Neural cell (in vitro differentiated cells): ENCODE results near the gene TMEM135.

Experiments used
- EP300 ChIP-seq: fragments of 450-650 bp; conservative IDR thresholded peaks from 2 replicates; pipeline ENCODE4 v1.6.1; 2014; ENCODE audit warnings: antibody characterized with exemption, mild to moderate bottlenecking, moderate library complexity; ENCODE audit not compliant: poor library complexity, severe bottlenecking
- EZH2 ChIP-seq: fragments of 200-600, 300-800 bp; shearing (Covaris generic), sonication (generic); IDR thresholded peaks from 2 replicates; pipeline ENCODE4 v1.6.1; 2014; ENCODE audit warnings: antibody characterized with exemption, low read length, borderline replicate concordance, mild to moderate bottlenecking; ENCODE audit not compliant: insufficient read depth, poor library complexity, severe bottlenecking
- TAF1 ChIP-seq: IDR thresholded peaks from 2 replicates; pipeline ENCODE4 v1.6.1; 2012; ENCODE audit warnings: low read depth
- TF ChIP-seq, protein P1 (sequence below): fragments of 450-650 bp; IDR thresholded peaks from 2 replicates; pipeline ENCODE4 v1.5.1; 2014; ENCODE audit warnings: antibody characterized with exemption, mild to moderate bottlenecking, moderate library complexity; ENCODE audit not compliant: poor library complexity, severe bottlenecking

DNA sequence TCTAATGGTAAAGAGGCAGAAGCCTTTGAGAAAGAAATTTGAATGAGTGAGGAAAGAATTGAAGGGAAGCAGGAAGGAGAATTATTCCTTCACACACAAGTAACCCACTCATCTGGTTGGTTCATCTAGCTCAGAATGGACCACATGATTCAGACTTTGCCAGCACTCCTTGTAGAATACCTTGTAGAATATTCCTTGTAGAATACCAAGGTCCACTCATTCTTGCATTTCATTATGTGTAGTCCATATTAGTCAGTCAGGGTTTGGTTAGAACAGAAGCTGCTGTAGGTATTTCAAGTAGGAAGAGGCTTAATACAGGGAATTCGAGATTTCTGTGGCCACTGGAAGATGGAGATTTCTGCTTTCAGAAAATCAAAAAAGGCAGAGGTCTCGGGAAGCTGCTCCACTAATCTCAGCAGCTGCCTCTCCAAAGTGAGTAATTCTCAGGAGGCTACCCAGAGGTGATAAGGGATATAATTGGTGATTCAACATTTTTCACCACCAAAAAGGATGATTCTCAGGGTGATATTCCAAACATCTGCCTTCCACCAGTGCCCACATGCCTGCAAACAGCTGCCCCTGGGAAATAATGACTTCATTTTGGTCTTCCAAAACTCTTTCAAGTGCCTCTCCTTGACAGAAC lies 329.1 kb downstream of the TMEM135 start:
- TF ChIP-seq, protein P1, sequence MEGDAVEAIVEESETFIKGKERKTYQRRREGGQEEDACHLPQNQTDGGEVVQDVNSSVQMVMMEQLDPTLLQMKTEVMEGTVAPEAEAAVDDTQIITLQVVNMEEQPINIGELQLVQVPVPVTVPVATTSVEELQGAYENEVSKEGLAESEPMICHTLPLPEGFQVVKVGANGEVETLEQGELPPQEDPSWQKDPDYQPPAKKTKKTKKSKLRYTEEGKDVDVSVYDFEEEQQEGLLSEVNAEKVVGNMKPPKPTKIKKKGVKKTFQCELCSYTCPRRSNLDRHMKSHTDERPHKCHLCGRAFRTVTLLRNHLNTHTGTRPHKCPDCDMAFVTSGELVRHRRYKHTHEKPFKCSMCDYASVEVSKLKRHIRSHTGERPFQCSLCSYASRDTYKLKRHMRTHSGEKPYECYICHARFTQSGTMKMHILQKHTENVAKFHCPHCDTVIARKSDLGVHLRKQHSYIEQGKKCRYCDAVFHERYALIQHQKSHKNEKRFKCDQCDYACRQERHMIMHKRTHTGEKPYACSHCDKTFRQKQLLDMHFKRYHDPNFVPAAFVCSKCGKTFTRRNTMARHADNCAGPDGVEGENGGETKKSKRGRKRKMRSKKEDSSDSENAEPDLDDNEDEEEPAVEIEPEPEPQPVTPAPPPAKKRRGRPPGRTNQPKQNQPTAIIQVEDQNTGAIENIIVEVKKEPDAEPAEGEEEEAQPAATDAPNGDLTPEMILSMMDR, result no peak
- TF ChIP-seq EZH2 (no peak), TAF1 (no peak), EP300 (no peak)
